Fibroblast of villous mesenchyme (primary cell): ENCODE measurements around the gene KCNE1. TPM values are rescaled to one million over a fixed set of nuclear protein-coding genes. Genes with fewer than 3 reads are reported as not detected.

Experiments used
- DNase-seq: peaks from one replicate; pipeline ENCODE4 v3.0.0-alpha.2; 2010; ENCODE audit warnings: low read depth
- H3K4me3 ChIP-seq: 2 replicates; pipeline ENCODE4 v1.5.1; 2011; ENCODE audit warnings: low read depth, mild to moderate bottlenecking, low read length
- CTCF ChIP-seq: IDR thresholded peaks from 2 replicates; pipeline ENCODE4 v1.5.1; 2012; ENCODE audit warnings: low read depth, mild to moderate bottlenecking, low read length; ENCODE audit not compliant: insufficient read depth
- total RNA-seq: library from RNA; depleted of rRNA; stranded (reverse); fragments of >200 nt; gene quantifications from 2 replicates; pipeline ENCODE4 v1.2.3, GENCODE V29; 2012

The KCNE1 gene
- total RNA-seq, 1 donor = under 0.01 TPM

- no peak overlapping the region for H3K4me3 ChIP-seq
Measured at GRCh38 chr21:34545079-34545884, 33.3 kb upstream of the KCNE1 start.

GRCh38 chr21:34544032-34544496 lies 32.1 kb upstream of the KCNE1 start:
- DNase-seq = peak; percentile 74
- peak; percentile 66 for TF ChIP-seq CTCF
- H3K4me3 ChIP-seq = no peak overlapping the region

More at GRCh38 chr21:34545079-34545884, 33.3 kb upstream of the KCNE1 start:
- TF ChIP-seq CTCF = no peak
- peak; percentile 68 for DNase-seq

GRCh38 chr21:34543017-34543416 lies 31.0 kb upstream of the KCNE1 start:
- H3K4me3 ChIP-seq = no peak overlapping the region
- DNase-seq = no peak
- no peak for TF ChIP-seq CTCF

GRCh38 chr21:34540206-34540605 lies 28.2 kb upstream of the KCNE1 start:
- no peak for TF ChIP-seq CTCF
- no peak for DNase-seq
- H3K4me3 ChIP-seq = no peak overlapping the region

GRCh38 chr21:34537838-34538237 lies 25.8 kb upstream of the KCNE1 start:
- no peak for DNase-seq
- H3K4me3 ChIP-seq = no peak overlapping the region
- TF ChIP-seq CTCF = no peak

DNA sequence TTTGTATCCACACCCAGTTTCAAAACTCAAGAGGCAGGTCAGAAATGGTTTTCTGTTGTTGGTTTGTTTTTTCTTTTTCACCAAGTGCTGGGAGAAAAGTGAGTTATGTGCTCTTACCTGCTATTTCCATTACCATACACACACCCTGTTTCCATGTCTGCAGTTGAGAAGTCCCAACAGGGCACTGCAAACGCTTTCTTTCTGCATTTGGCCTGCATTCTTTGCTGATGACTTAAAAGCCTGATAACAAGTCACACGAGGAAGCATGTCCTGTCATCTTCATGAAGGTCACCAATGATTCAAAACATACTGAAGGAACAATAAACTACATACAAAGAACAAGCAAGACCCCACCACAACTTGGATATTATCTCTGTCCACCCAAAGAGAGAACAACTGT lies 24.8 kb upstream of the KCNE1 start:
- H3K4me3 ChIP-seq = no peak overlapping the region
- no peak for TF ChIP-seq CTCF
- peak; percentile 40 for DNase-seq
